Psoas muscle (tissue), 8 donors: ENCODE data around the gene NAT14. TPM values are rescaled to one million over a fixed set of nuclear protein-coding genes. Genes with fewer than 3 reads are reported as not detected.

ENCODE experiments used
- ATAC-seq, 4 donors: fragments of 200-7000 bp; cut with Tn5 transposase; one replicate each; pipeline ENCODE4 v1.9.1; 2020; ENCODE audit warnings: moderate library complexity in 3 of 4, mild to moderate bottlenecking in 2 of 4
- DNase-seq, 2 donors: peaks; one replicate each; pipeline ENCODE4 v3.0.0-alpha.2; 2020
- H3K27ac ChIP-seq: fragments of 200-600 bp; one replicate; pipeline ENCODE4 v1.8.0; 2022
- H3K27me3 ChIP-seq, 3 donors: fragments of 200-600 bp in 1 of 3; one replicate each; pipeline versions ENCODE4 v1.6.1 to v1.8.0; 2013 to 2022; ENCODE audit warnings: low read length in 2 of 3, mild to moderate bottlenecking in 2 of 3, moderate library complexity in 1 of 3; ENCODE audit not compliant: insufficient read depth in 3 of 3
- H3K36me3 ChIP-seq, 2 donors: fragments of 200-600 bp in 1 of 2; one replicate each; pipeline versions ENCODE4 v1.6.1 to v1.8.0; 2013 to 2022; ENCODE audit warnings: low read depth in 1 of 2, mild to moderate bottlenecking in 1 of 2, moderate library complexity in 1 of 2; ENCODE audit not compliant: insufficient read depth in 1 of 2
- H3K4me1 ChIP-seq: fragments of 200-600 bp; one replicate; pipeline ENCODE4 v1.8.0; 2022
- H3K4me3 ChIP-seq: fragments of 200-600 bp; one replicate; pipeline ENCODE4 v1.8.0; 2022; ENCODE audit warnings: mild to moderate bottlenecking
- H3K9me3 ChIP-seq: fragments of 200-600 bp; one replicate; pipeline ENCODE4 v1.8.0; 2022
- CTCF ChIP-seq: fragments of 200-600 bp; IDR thresholded peaks from one replicate; pipeline ENCODE4 v1.8.0; 2022; ENCODE audit warnings: antibody characterized with exemption
- WGBS, 3 donors: extraction: QIAGEN DNeasy Blood & Tissue Kit; methylation state at CpG; one replicate each; pipeline versions ENCODE4 v1.1.6 to v1.1.7; 2013; 5-methylcytosine and 5-hydroxymethylcytosine counted together
- intact Hi-C, 2 donors: fragments of 100-400 bp; cut with DNase I; formaldehyde crosslinking; loops; one replicate each; pipeline versions ENCODE4 v1.11.0 to v1.14.2; 2022
- polyA plus RNA-seq, 3 donors: library from polyadenylated mRNA; stranded (reverse); fragments of 200-250 nt; gene quantifications; one replicate each; pipeline ENCODE4 v1.2.3, GENCODE V29; 2013
- total RNA-seq, 4 donors: library from RNA; stranded (reverse); fragmentation: NEBNext Ultra II Directional in 2 of 4; extraction: Animal tissue kit (Norgen Biotek cat#: 25700) in 2 of 4; gene quantifications; one replicate each; pipeline versions ENCODE4 v1.2.1 to v1.2.4, GENCODE V29; 2021 to 2023
- donor health status: healthy with polysubstance abuse.
- donor health status: DM: no; HTN: no; CAD: no; lungs with moderate emphysema.
- donor health status: Bipolar disorder and iron deficiency.
- donor health status: healthy.
- donor health status: DM: yes; HTN: yes; CAD: no.
- donor health status: DM: no; HTN: no; CAD: no.
- donor health status: DM: no; HTN: no; CAD: no.
- donor health status: DM: yes; HTN: yes; CAD: no.

NAT14 gene
- total and polyA plus RNA-seq, 7 donors: 2.0 to 6.3 (median 3.6) TPM

GRCh38 chr19:55498246-55498840, 13.4 kb downstream of the NAT14 start:
- Histone ChIP-seq H3K4me1 (no peaks in the 10 kb centered on the region), H3K4me3 (no peak overlapping the region), H3K27me3 (peaks cover 0 to 2% (median 0%) of the 10 kb centered on the region in 3 donors), H3K9me3 (no peaks in the 10 kb centered on the region), H3K36me3 (peaks cover 0 to 3% of the 10 kb centered on the region in 2 donors), H3K27ac (no peak overlapping the region)
- no peak for ATAC-seq
- TF ChIP-seq CTCF: no peak
- intact Hi-C loops: no loop called here
- WGBS, 3 donors: 39 to 61% (median 41%) methylated on average over 2 of the region's 2 CpGs
- DNase-seq: no peak

- H3K27me3 ChIP-seq: peaks cover 0 to 17% (median 1%) of the 10 kb centered on the region in 3 donors
- DNase-seq: no peak
- peaks cover 0 to 3% of the 10 kb centered on the region in 2 donors for H3K36me3 ChIP-seq
- H3K9me3 ChIP-seq: no peaks in the 10 kb centered on the region
- H3K4me3 ChIP-seq: no peak overlapping the region
- WGBS, 3 donors: 94 to 96% (median 95%) methylated on average over 25 to 26 of the region's 26 CpGs
- intact Hi-C loops: loop anchor here (5.0 to 10.0 kb wide), 3 partner anchors 33 to 358 kb away; partner anchors contain the start of gene TNNT1 (in 1 of the 2)
- H3K4me1 ChIP-seq: no peaks in the 10 kb centered on the region
- H3K27ac ChIP-seq: no peak overlapping the region
- TF ChIP-seq CTCF: no peak
- no peak for ATAC-seq
Observed at GRCh38 chr19:55500368-55500952, 15.5 kb downstream of the NAT14 start.

- DNase-seq (no peak), ATAC-seq (no peak)
- no peaks in the 10 kb centered on the region for H3K9me3 ChIP-seq
- no peaks in the 10 kb centered on the region for H3K4me1 ChIP-seq
- TF ChIP-seq CTCF: no peak
- H3K27ac ChIP-seq: no peak overlapping the region
- H3K27me3 ChIP-seq: peaks cover 0 to 24% (median 3%) of the 10 kb centered on the region in 3 donors
- H3K36me3 ChIP-seq: peaks cover 0 to 3% of the 10 kb centered on the region in 2 donors
- H3K4me3 ChIP-seq: no peak overlapping the region
- 91 to 97% (median 96%) methylated on average over 9 of the region's 9 CpGs for WGBS, 3 donors
- intact Hi-C loops: loop anchor here (5.0 to 10.0 kb wide), 3 partner anchors 35 to 360 kb away; partner anchors contain the start of gene TNNT1 (in 1 of the 2)
Observed at GRCh38 chr19:55502197-55502952, 17.4 kb downstream of the NAT14 start.

- intact Hi-C loops: loop anchor here (5.0 to 10.0 kb wide), 3 partner anchors 36 to 361 kb away; partner anchors contain the start of gene TNNT1 (in 1 of the 2)
- Histone ChIP-seq H3K9me3 (no peaks in the 10 kb centered on the region), H3K4me1 (no peaks in the 10 kb centered on the region), H3K27me3 (peaks cover 0 to 24% (median 3%) of the 10 kb centered on the region in 3 donors), H3K4me3 (no peak overlapping the region), H3K27ac (no peak overlapping the region), H3K36me3 (peaks cover 0 to 3% of the 10 kb centered on the region in 2 donors)
- WGBS, 3 donors: 80 to 90% (median 84%) methylated on average over 17 of the region's 17 CpGs
- DNase-seq: no peak
- no peak for TF ChIP-seq CTCF
- no peak for ATAC-seq
Observed at GRCh38 chr19:55503157-55503501, 18.1 kb downstream of the NAT14 start.
